ENCODE measurements around the gene POLQ. TPM values are rescaled to one million over a fixed set of nuclear protein-coding genes. Genes with fewer than 3 reads are reported as not detected.

The POLQ gene
- 6.5 and 18.6 TPM in 2 replicates for total RNA-seq

GRCh38 chr3:121545574-121546455 is at the start of gene POLQ:
TSS of gene POLQ (minus strand) at chr3:121545988. CDS start at chr3:121545877, 111 bp downstream.

GRCh38 chr3:121592856-121593702 is 47.3 kb upstream of the POLQ start, which contains the start of gene FBXO40:
TSS of gene FBXO40 (plus strand) at chr3:121593379. CDS start at chr3:121620576, 27,197 bp downstream.

GRCh38 chr3:121567649-121568048 is 21.9 kb upstream of the POLQ start, which contains the start of gene ARGFX:
TSS of gene ARGFX (plus strand) at chr3:121567949. CDS start at chr3:121570714, 2,765 bp downstream.

Other genes starting within 250 kb of the POLQ start
- gene ARGFX, start 22.0 kb upstream of the POLQ start, total RNA-seq, result not detected in 2 replicates
- under 0.01 TPM in 1 of 2 replicates, not detected in the other for gene FBXO40, start 47.4 kb upstream of the POLQ start, total RNA-seq
- 2.1 and 2.5 TPM in 2 replicates for gene HCLS1, start 114.9 kb upstream of the POLQ start, total RNA-seq
- 57.1 and 94.1 TPM in 2 replicates for gene GOLGB1, start 203.8 kb upstream of the POLQ start, total RNA-seq